ENCODE results near the gene INHA. TPM values are rescaled to one million over a fixed set of nuclear protein-coding genes. Genes with fewer than 3 reads are reported as not detected.

The INHA gene
- total RNA-seq, result 0.28 TPM

- ATAC-seq, result no peak
Observed at GRCh38 chr2:219572237-219573001, at the start of gene INHA. TSS of gene INHA (plus strand) at chr2:219572310. CDS start at chr2:219572375, 65 bp downstream.

- ATAC-seq, result no peak
Observed at GRCh38 chr2:219523031-219523671, 49.0 kb upstream of the INHA start.

- ATAC-seq, result no peak
Observed at GRCh38 chr2:219524817-219525216, 47.3 kb upstream of the INHA start.

- ATAC-seq, result no peak
Observed at GRCh38 chr2:219525533-219526232, 46.4 kb upstream of the INHA start.

GRCh38 chr2:219526320-219527075 is 45.6 kb upstream of the INHA start:
- ATAC-seq, result no peak

- no peak for ATAC-seq
Observed at GRCh38 chr2:219527076-219527394, 45.1 kb upstream of the INHA start.

- ATAC-seq, result no peak
Observed at GRCh38 chr2:219527472-219527871, 44.6 kb upstream of the INHA start.

- peak; percentile 88 for ATAC-seq
Observed at GRCh38 chr2:219530048-219530963, 41.8 kb upstream of the INHA start.

GRCh38 chr2:219531639-219532377 is 40.3 kb upstream of the INHA start:
- ATAC-seq, result no peak

GRCh38 chr2:219532378-219532649 is 39.8 kb upstream of the INHA start:
- ATAC-seq, result no peak

GRCh38 chr2:219533930-219534661 is 38.0 kb upstream of the INHA start:
- no peak for ATAC-seq

GRCh38 chr2:219536425-219536824 is 35.7 kb upstream of the INHA start:
- no peak for ATAC-seq

- ATAC-seq, result no peak
Observed at GRCh38 chr2:219536967-219537366, 35.1 kb upstream of the INHA start.

- no peak for ATAC-seq
Observed at GRCh38 chr2:219537657-219538488, 34.2 kb upstream of the INHA start.

GRCh38 chr2:219538504-219538951 is 33.6 kb upstream of the INHA start:
- no peak for ATAC-seq

- ATAC-seq, result no peak
Observed at GRCh38 chr2:219538956-219539788, 32.9 kb upstream of the INHA start.

- ATAC-seq, result no peak
Observed at GRCh38 chr2:219539926-219540678, 32.0 kb upstream of the INHA start.

All from esophagus mucosa (tissue), 1 donor.